ENCODE data around the gene COL4A5. TPM values are rescaled to one million over a fixed set of nuclear protein-coding genes. Genes with fewer than 3 reads are reported as not detected.

Gene COL4A5
- total RNA-seq, 1 experiment from 2014 or later = 51.3 TPM

DNA sequence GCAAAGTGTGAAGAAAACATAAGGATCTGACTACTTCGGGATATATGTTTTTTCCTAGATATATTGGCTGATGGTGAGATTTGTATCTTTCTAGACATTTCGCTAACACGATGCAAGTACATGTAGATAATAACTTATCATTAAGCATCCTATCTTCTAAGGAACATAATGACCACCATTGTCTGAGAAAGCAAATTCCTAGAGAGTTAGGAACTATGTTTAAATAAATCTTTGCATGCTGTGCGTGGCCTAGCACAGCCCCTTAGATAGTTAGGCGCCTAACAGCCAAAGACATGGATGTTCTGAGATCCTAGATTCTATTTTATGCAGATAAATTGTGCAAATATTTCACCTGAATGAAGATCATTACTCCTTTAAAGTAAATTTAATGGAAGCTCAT lies 4.4 kb upstream of the COL4A5 start:
- Histone ChIP-seq H3K14ac (ENCODE audit: insufficient read depth, low read length) (no peak overlapping the region), H2BK15ac (ENCODE audit: low read depth, low read length) (no peak overlapping the region), H2AFZ (ENCODE audit: low read length) (no peak overlapping the region), H2BK20ac (ENCODE audit: low read depth, low read length, poor library complexity, severe bottlenecking) (no peak overlapping the region), H3K23me2 (ENCODE audit: insufficient read length, low read depth, low read length, poor library complexity, severe bottlenecking) (peaks cover 10% of the 10 kb centered on the region), H2BK5ac (ENCODE audit: insufficient read length, low read length) (no peak overlapping the region), H3K9ac (ENCODE audit: extremely low read depth, insufficient read length, low read length) (no peak overlapping the region), H4K5ac (ENCODE audit: insufficient read length, low read depth, low read length) (no peak overlapping the region), H3K18ac (ENCODE audit: insufficient read length, low read depth, low read length) (no peak overlapping the region), H3K56ac (ENCODE audit: insufficient read length, low read depth, low read length) (no peak overlapping the region), H2AK5ac (ENCODE audit: insufficient read length, low read length) (no peak overlapping the region), H3K27me3 (ENCODE audit: insufficient read depth, low read length) (peaks cover 5% of the 10 kb centered on the region; the same call in 1 of the 2 replicates), H3K4me1 (ENCODE audit: insufficient read depth, low read length) (peaks cover 3% of the 10 kb centered on the region; the same call in 1 of the 2 replicates), H3K23ac (ENCODE audit: insufficient read length, low read depth, low read length) (no peak overlapping the region), H3K9me3 (ENCODE audit: control insufficient read depth, low read depth, low read length) (no peaks in the 10 kb centered on the region), H3K4ac (ENCODE audit: low read depth, low read length) (no peak overlapping the region), H4K91ac (ENCODE audit: insufficient read length, low read depth, low read length) (no peak overlapping the region), H3T11ph (ENCODE audit: low read length) (no peak overlapping the region), H3K79me2 (ENCODE audit: insufficient read depth, low read length) (no peaks in the 10 kb centered on the region), H3K27ac (ENCODE audit: insufficient read length, low read depth, low read length) (no peak overlapping the region), H3K4me2 (ENCODE audit: insufficient read depth, insufficient read length, low read length) (no peak overlapping the region), H4K20me1 (ENCODE audit: control insufficient read depth, insufficient read depth, insufficient read length) (no peaks in the 10 kb centered on the region), H2BK120ac (ENCODE audit: low read depth, low read length, poor library complexity, severe bottlenecking) (no peak overlapping the region), H3K79me1 (ENCODE audit: insufficient read depth, low read depth, low read length, poor library complexity, severe bottlenecking) (no peaks in the 10 kb centered on the region), H2BK12ac (ENCODE audit: insufficient read length, low read depth, low read length) (no peak overlapping the region), H4K8ac (replicated peaks; ENCODE audit: insufficient read length, low read depth, low read length) (no peak overlapping the region)
- Mint-ChIP-seq H3K36me3 (ENCODE audit: insufficient read depth in 1 of 3, low read depth in 3 of 3) (peaks cover 0 to 4% (median 0%) of the 10 kb centered on the region in 3 experiments; a peak in 2 of 7 replicates), H3K27ac (no peak overlapping the region), H3K4me3 (no peak overlapping the region), H3K9me3 (no peaks in the 10 kb centered on the region), H3K4me1 (peaks cover 21 to 33% of the 10 kb centered on the region in 2 experiments), H3K27me3 (ENCODE audit: low read depth) (peaks cover 23% of the 10 kb centered on the region)
- TF ChIP-seq CTCF (conservative IDR thresholded peaks at IDR 0.05) = no peak
- DNase-seq = no peak
- no CpG with 5 or more reads among the region's 5 CpGs for WGBS (ENCODE audit: extremely low coverage, insufficient read length, low lambda C conversion rate)

Data from H9 (cell line).